ENCODE results near the gene OR10A7.

Gene OR10A7

GRCh38 chr12:55256831-55257230 is 36.0 kb downstream of the OR10A7 start:
- DNase-seq (ENCODE audit: low read depth): no peak
- TF ChIP-seq CTCF (conservative IDR thresholded peaks at IDR 0.05; ENCODE audit: control insufficient read depth, insufficient read depth, low read depth, low read length): no peak
- no peak overlapping the region for H3K4me3 ChIP-seq (ENCODE audit: control insufficient read depth, low read depth, low read length)

GRCh38 chr12:55258303-55258702 is 37.5 kb downstream of the OR10A7 start:
- no peak for TF ChIP-seq CTCF (conservative IDR thresholded peaks at IDR 0.05; ENCODE audit: control insufficient read depth, insufficient read depth, low read depth, low read length)
- H3K4me3 ChIP-seq (ENCODE audit: control insufficient read depth, low read depth, low read length): no peak overlapping the region
- DNase-seq (ENCODE audit: low read depth): no peak

All from fibroblast of mammary gland (primary cell).